ENCODE measurements around the gene NGFR. TPM values are rescaled to one million over a fixed set of nuclear protein-coding genes. Genes with fewer than 3 reads are reported as not detected.

The NGFR gene
- total and polyA plus RNA-seq, 9 of the 15 experiments (the other 6 are each of a cell fraction or from before 2014, with no cell fraction given) = 0.07 to 0.23 (median 0.13) TPM; not detected in 4

- TF ChIP-seq KLF16 (IDR thresholded peaks at IDR 0.05) (no peak), RB1 (IDR thresholded peaks at IDR 0.05; ENCODE audit: low read depth) (peak; percentile 79), ZNF766 (CRISPR knock-in tag; conservative IDR thresholded peaks at IDR 0.05) (no peak), ZNF239 (CRISPR knock-in tag; IDR thresholded peaks at IDR 0.05) (no peak), ZNF347 (CRISPR knock-in tag; IDR thresholded peaks at IDR 0.05; ENCODE audit: low read depth) (no peak), SP2 (IDR thresholded peaks at IDR 0.05; ENCODE audit: extremely low read depth, low read depth, low read length, poor library complexity, severe bottlenecking) (no peak), FOXJ3 (CRISPR knock-in tag; IDR thresholded peaks at IDR 0.05) (no peak), EHMT2 (IDR thresholded peaks at IDR 0.05) (no peak), ZBTB5 (IDR thresholded peaks at IDR 0.05) (no peak), SAFB2 (IDR thresholded peaks at IDR 0.05; ENCODE audit: borderline replicate concordance, low read depth, low read length, severe bottlenecking) (no peak), CBX2 (IDR thresholded peaks at IDR 0.05; ENCODE audit: insufficient read depth, low read length, poor library complexity, severe bottlenecking) (no peak), CBFA2T3 (IDR thresholded peaks at IDR 0.05) (no peak), ZNF511 (CRISPR knock-in tag; IDR thresholded peaks at IDR 0.05) (peak; percentile 79; the same call in 1 of the 2 replicates), RAD21 (CRISPR knock-in tag; conservative IDR thresholded peaks at IDR 0.05 in 1 of 2, IDR thresholded peaks at IDR 0.05 in 1 of 2) (peak; percentile 83 to 97), ZNF644 (tag; IDR thresholded peaks at IDR 0.05; ENCODE audit: low read depth) (no peak), FOXP1 (CRISPR knock-in tag; IDR thresholded peaks at IDR 0.05) (no peak), ZFP36 (IDR thresholded peaks at IDR 0.05; ENCODE audit: low read depth, low read length, partially characterized antibody) (peak; percentile 4), ZNF140 (CRISPR knock-in tag; IDR thresholded peaks at IDR 0.05) (no peak), MBD2 (IDR thresholded peaks at IDR 0.05; ENCODE audit: borderline replicate concordance, low read depth) (no peak), ATF3 (IDR thresholded peaks at IDR 0.05) (no peak), ATF3 (CRISPR knock-in tag; conservative IDR thresholded peaks at IDR 0.05) (no peak), ZNF12 (CRISPR knock-in tag; IDR thresholded peaks at IDR 0.05) (no peak), NCOA6 (IDR thresholded peaks at IDR 0.05) (no peak), JUND (IDR thresholded peaks at IDR 0.05; ENCODE audit: borderline replicate concordance, low read depth, low read length) (0 out of 2 replicates have a peak, but pooled peaks have one; percentile 24), JUND (tag; IDR thresholded peaks at IDR 0.05; ENCODE audit: borderline replicate concordance, low read depth, low read length) (no peak), THRAP3 (IDR thresholded peaks at IDR 0.05; ENCODE audit: borderline replicate concordance) (no peak), ZNF23 (CRISPR knock-in tag; IDR thresholded peaks at IDR 0.05) (no peak), HDAC8 (tag; IDR thresholded peaks at IDR 0.05) (no peak)
These were observed 61.3 kb downstream of the NGFR start (continued) for GRCh38 chr17:49556223-49556943.
